Subcutaneous abdominal adipose tissue (tissue), 5 donors: ENCODE measurements around the gene CTNND2.
A peak's percentile ranks its signal among the peaks of the same experiment; 100 is the strongest.

ENCODE experiments used
- H3K27ac ChIP-seq: one replicate; pipeline ENCODE4 v1.7.0; 2013; ENCODE audit warnings: low read depth, mild to moderate bottlenecking, inconsistent platforms, low read length, moderate library complexity
- H3K27me3 ChIP-seq, 5 donors: one replicate each; pipeline ENCODE4 v1.7.0; 2013; ENCODE audit warnings: low read length in 5 of 5, inconsistent platforms in 1 of 5; ENCODE audit not compliant: control insufficient read depth in 5 of 5, insufficient read depth in 4 of 5
- H3K36me3 ChIP-seq, 5 donors: one replicate each; pipeline ENCODE4 v1.7.0; 2013; ENCODE audit warnings: low read length in 5 of 5; ENCODE audit not compliant: control insufficient read depth in 5 of 5, insufficient read depth in 5 of 5
- H3K4me1 ChIP-seq, 5 donors: one replicate each; pipeline ENCODE4 v1.7.0; 2013; ENCODE audit warnings: low read length in 5 of 5, mild to moderate bottlenecking in 3 of 5, moderate library complexity in 1 of 5; ENCODE audit not compliant: control insufficient read depth in 5 of 5, insufficient read depth in 5 of 5
- H3K4me3 ChIP-seq, 5 donors: one replicate each; pipeline ENCODE4 v1.7.0; 2013; ENCODE audit warnings: low read length in 5 of 5, low read depth in 1 of 5
- H3K9ac ChIP-seq, 5 donors: one replicate each; pipeline ENCODE4 v1.7.0; 2013; ENCODE audit warnings: low read length in 5 of 5, mild to moderate bottlenecking in 4 of 5, moderate library complexity in 3 of 5
- H3K9me3 ChIP-seq, 5 donors: one replicate each; pipeline ENCODE4 v1.7.0; 2013; ENCODE audit warnings: low read length in 5 of 5; ENCODE audit not compliant: control insufficient read depth in 5 of 5
- donor health status: healthy.
- donor health status: healthy.
- donor health status: healthy.
- donor health status: healthy.
- donor health status: healthy.

CTNND2 gene

GRCh38 chr5:11400316-11400715 lies 503.9 kb downstream of the CTNND2 start:
- Histone ChIP-seq H3K9me3 (no peaks in the 10 kb centered on the region), H3K9ac (no peak overlapping the region)

GRCh38 chr5:11398728-11399127 lies 505.5 kb downstream of the CTNND2 start:
- H3K4me3 ChIP-seq: no peak overlapping the region
- no peak overlapping the region for H3K9ac ChIP-seq
- no peaks in the 10 kb centered on the region for H3K27me3 ChIP-seq
- no peak overlapping the region for H3K27ac ChIP-seq
- H3K9me3 ChIP-seq: no peaks in the 10 kb centered on the region
- H3K4me1 ChIP-seq: no peaks in the 10 kb centered on the region
- H3K36me3 ChIP-seq: no peaks in the 10 kb centered on the region

More at GRCh38 chr5:11400316-11400715, 503.9 kb downstream of the CTNND2 start:
- no peaks in the 10 kb centered on the region for H3K27me3 ChIP-seq
- no peaks in the 10 kb centered on the region for H3K4me1 ChIP-seq
- H3K27ac ChIP-seq: no peak overlapping the region
- H3K36me3 ChIP-seq: no peaks in the 10 kb centered on the region
- no peak overlapping the region for H3K4me3 ChIP-seq

GRCh38 chr5:11397549-11397948 lies 506.7 kb downstream of the CTNND2 start:
- H3K27ac ChIP-seq: no peak overlapping the region
- H3K36me3 ChIP-seq: no peaks in the 10 kb centered on the region
- no peaks in the 10 kb centered on the region for H3K4me1 ChIP-seq

GRCh38 chr5:11396917-11397316 lies 507.3 kb downstream of the CTNND2 start:
- H3K4me1 ChIP-seq: no peaks in the 10 kb centered on the region
- H3K4me3 ChIP-seq: no peak overlapping the region
- H3K27me3 ChIP-seq: no peaks in the 10 kb centered on the region
- no peaks in the 10 kb centered on the region for H3K9me3 ChIP-seq
- H3K9ac ChIP-seq: no peak overlapping the region
- no peak overlapping the region for H3K27ac ChIP-seq
- no peaks in the 10 kb centered on the region for H3K36me3 ChIP-seq

More at GRCh38 chr5:11397549-11397948, 506.7 kb downstream of the CTNND2 start:
- Histone ChIP-seq H3K9ac (no peak overlapping the region), H3K4me3 (no peak overlapping the region), H3K27me3 (no peaks in the 10 kb centered on the region), H3K9me3 (no peaks in the 10 kb centered on the region)

- no peak overlapping the region for H3K4me3 ChIP-seq
- no peak overlapping the region for H3K27ac ChIP-seq
- no peaks in the 10 kb centered on the region for H3K9me3 ChIP-seq
- no peaks in the 10 kb centered on the region for H3K4me1 ChIP-seq
- no peaks in the 10 kb centered on the region for H3K27me3 ChIP-seq
- H3K36me3 ChIP-seq: no peaks in the 10 kb centered on the region
- H3K9ac ChIP-seq: no peak overlapping the region
Measured at GRCh38 chr5:11394933-11395332, 509.3 kb downstream of the CTNND2 start.

- Histone ChIP-seq H3K4me1 (peaks cover 0 to 5% (median 0%) of the 10 kb centered on the region in 5 donors), H3K9ac (no peak overlapping the region), H3K36me3 (no peaks in the 10 kb centered on the region), H3K4me3 (no peak overlapping the region), H3K27ac (no peak overlapping the region), H3K27me3 (peaks cover 0 to 9% (median 6%) of the 10 kb centered on the region in 5 donors), H3K9me3 (no peaks in the 10 kb centered on the region)
Measured at GRCh38 chr5:11390291-11390767, 513.9 kb downstream of the CTNND2 start.

GRCh38 chr5:11387382-11387781 lies 516.9 kb downstream of the CTNND2 start:
- Histone ChIP-seq H3K27me3 (peaks cover 5 to 15% (median 9%) of the 10 kb centered on the region in 5 donors), H3K9ac (no peak overlapping the region), H3K4me3 (no peak overlapping the region), H3K9me3 (no peaks in the 10 kb centered on the region), H3K36me3 (no peaks in the 10 kb centered on the region), H3K4me1 (peaks cover 0 to 13% (median 5%) of the 10 kb centered on the region in 5 donors), H3K27ac (no peak overlapping the region)

- H3K9ac ChIP-seq: no peak overlapping the region
- H3K27me3 ChIP-seq: peaks cover 5 to 15% (median 9%) of the 10 kb centered on the region in 5 donors
- H3K27ac ChIP-seq: no peak overlapping the region
- peaks cover 0 to 13% (median 5%) of the 10 kb centered on the region in 5 donors for H3K4me1 ChIP-seq
- no peaks in the 10 kb centered on the region for H3K36me3 ChIP-seq
- peak overlapping the region in 1 of 5 donors; percentile 29 for H3K4me3 ChIP-seq
- H3K9me3 ChIP-seq: no peaks in the 10 kb centered on the region
Measured at GRCh38 chr5:11386398-11386797, 517.8 kb downstream of the CTNND2 start.

GRCh38 chr5:11385901-11386293 lies 518.3 kb downstream of the CTNND2 start:
- Histone ChIP-seq H3K36me3 (no peaks in the 10 kb centered on the region), H3K4me3 (peak overlapping the region in 1 of 5 donors; percentile 29), H3K9me3 (no peaks in the 10 kb centered on the region), H3K27me3 (peaks cover 5 to 15% (median 9%) of the 10 kb centered on the region in 5 donors), H3K4me1 (peaks cover 0 to 13% (median 5%) of the 10 kb centered on the region in 5 donors), H3K27ac (no peak overlapping the region), H3K9ac (no peak overlapping the region)

- H3K4me3 ChIP-seq: peak overlapping the region; percentile 29 to 54 (median 44)
- H3K4me1 ChIP-seq: peaks cover 0 to 13% (median 5%) of the 10 kb centered on the region in 5 donors
- H3K9ac ChIP-seq: no peak overlapping the region
- no peak overlapping the region for H3K27ac ChIP-seq
- H3K27me3 ChIP-seq: peaks cover 5 to 15% (median 9%) of the 10 kb centered on the region in 5 donors
- no peaks in the 10 kb centered on the region for H3K36me3 ChIP-seq
- H3K9me3 ChIP-seq: no peaks in the 10 kb centered on the region
Measured at GRCh38 chr5:11385251-11385900, 518.9 kb downstream of the CTNND2 start.
